Hepatocyte (in vitro differentiated cells): ENCODE data around the gene SLC1A5.

Experiments
- CTCF ChIP-seq: fragments of 200-600 bp; sonication (generic); IDR thresholded peaks from 2 replicates; pipeline ENCODE4 v1.5.1; 2016; ENCODE audit warnings: antibody characterized with exemption, mild to moderate bottlenecking; ENCODE audit not compliant: poor library complexity
- EZH2 ChIP-seq: fragments of 200-600 bp; sonication (generic); IDR thresholded peaks from 2 replicates; pipeline ENCODE4 v1.6.1; 2016; ENCODE audit warnings: antibody characterized with exemption, mild to moderate bottlenecking, borderline replicate concordance

- no peak for TF ChIP-seq EZH2
- TF ChIP-seq CTCF: no peak
Observed at GRCh38 chr19:46825731-46826055, 37.3 kb upstream of the SLC1A5 start.
